Head of caudate nucleus (tissue), 42 donors: ENCODE results near the gene LSM2.

Experiments
- DNase-seq, 42 donors: peaks; one replicate each; pipeline versions ENCODE4 v3.0.0 to v3.0.0-alpha.2; 2020 to 2021; ENCODE audit warnings: mixed read lengths in 7 of 42
- intact Hi-C: fragments of 100-400 bp; cut with DNase I; formaldehyde crosslinking; loops from one replicate; pipeline ENCODE4 v1.15.0; 2022

The LSM2 gene

GRCh38 chr6:31782126-31782855 lies 24.5 kb downstream of the LSM2 start:
- intact Hi-C loops = no loop called here
- DNase-seq = no peak

DNA sequence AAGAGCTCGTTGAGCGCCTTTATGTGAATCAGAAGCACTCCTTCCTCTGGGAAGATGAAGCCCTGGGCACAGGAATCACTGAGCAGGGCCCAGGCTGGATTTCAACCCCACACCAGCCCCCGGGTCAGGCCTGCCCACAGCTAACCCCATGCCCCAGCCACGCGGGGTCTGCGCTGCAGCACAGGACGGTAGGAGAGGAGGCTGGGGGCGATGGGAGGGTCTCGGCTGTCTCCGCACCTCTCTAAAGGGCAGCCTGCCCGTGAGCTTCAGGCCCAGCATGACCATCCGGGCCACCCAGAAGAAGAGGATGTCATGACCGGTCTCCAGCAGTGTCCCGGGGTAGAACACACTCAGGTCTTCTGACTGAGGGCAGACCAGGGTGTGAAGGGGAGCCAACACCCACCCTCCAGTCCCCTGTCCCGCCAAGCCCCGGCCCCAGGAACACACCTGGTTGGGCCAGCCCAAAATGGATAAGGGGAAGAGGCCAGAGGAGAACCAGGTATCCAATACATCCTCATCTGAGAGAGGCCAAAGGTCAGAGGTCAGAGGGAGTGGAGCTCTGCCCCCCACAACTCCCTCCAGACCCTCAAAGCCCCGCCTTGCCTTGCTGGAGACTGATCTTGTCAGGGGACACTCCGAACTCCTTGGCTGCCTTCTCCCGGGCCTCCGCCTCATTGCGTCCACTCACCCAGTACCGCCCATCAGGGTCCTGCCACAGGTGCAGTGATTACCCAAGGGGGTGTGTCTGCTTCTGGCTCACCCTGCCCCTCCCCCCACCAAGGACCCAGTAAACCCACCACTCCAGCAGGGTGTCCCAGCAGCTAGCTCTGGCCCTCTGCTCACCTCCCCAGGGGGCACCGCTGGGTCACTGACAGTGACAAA lies 25.3 kb downstream of the LSM2 start:
- DNase-seq = no peak
- intact Hi-C loops = no loop called here

DNA sequence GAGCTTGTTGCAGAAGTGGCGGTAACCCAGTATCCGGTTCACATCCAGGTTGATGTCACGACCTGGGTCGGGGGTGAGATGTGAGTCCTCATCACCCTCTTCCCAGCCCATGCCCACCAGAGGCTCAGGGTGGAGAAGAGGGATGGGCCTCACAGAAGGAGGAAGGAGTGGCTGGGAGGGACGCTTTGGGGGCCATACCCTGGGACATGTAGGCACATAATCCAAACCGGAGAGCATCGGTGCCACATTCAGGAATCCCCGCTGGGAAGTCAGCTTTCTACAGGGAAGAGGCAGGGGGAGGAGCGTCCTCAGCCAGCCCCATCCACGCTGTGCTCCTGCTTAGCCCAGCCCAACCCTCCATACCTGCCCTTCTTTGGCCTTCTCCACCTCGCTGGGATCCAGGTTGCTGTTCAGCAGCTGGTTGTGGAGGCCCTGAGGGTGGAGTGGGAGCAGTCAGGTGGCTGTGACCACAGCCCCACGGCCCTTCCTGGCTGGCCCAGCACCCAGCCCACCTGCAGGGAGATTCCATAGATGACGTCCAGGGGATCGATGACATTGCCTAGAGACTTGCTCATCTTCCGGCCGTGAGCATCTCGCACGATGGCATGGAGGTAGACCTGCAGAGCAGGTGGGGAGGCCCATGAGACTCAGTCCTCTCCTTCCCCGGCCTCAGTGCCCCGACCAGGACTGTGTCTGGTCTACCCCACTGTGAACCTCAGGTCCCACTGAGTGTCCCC lies 26.1 kb downstream of the LSM2 start:
- DNase-seq = no peak
- intact Hi-C loops = no loop called here

DNA sequence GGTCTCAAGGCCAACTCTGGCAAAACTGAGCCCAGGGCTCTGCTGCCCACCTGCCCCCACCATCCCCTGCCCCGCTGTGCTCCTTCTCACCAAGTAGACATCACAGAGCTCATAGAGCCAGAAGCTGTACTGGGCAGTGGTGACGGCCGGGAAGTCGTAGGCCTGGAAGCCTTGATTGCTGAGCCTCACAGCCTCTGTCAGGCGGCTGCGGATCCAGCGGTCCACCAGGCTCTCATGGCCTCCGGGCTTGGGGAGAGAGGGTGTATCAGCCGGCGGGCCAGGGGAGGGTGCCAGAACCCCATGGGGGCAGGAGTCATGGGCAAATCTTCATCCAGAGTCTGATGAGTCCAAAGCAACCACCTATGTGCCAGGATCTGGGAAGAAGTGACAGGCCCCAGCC lies 26.9 kb downstream of the LSM2 start:
- intact Hi-C loops = no loop called here
- no peak for DNase-seq

- intact Hi-C loops = no loop called here
- no peak for DNase-seq
Observed at GRCh38 chr6:31778999-31779885, 27.5 kb downstream of the LSM2 start.

GRCh38 chr6:31778193-31778592 lies 28.6 kb downstream of the LSM2 start:
- intact Hi-C loops = no loop called here
- DNase-seq = no peak

- intact Hi-C loops = no loop called here
- no peak for DNase-seq
Observed at GRCh38 chr6:31777667-31778050, 29.1 kb downstream of the LSM2 start.

GRCh38 chr6:31776989-31777666 lies 29.6 kb downstream of the LSM2 start, which contains the start of gene VWA7:
Gene VWA7, minus strand, starts transcription at chr6:31777328. Its CDS starts 549 bp downstream, at chr6:31776779.
- intact Hi-C loops = no loop called here
- peak; percentile 44 to 90 (median 71) for DNase-seq

- DNase-seq = peak in 29 of 42 donors; percentile 18 to 73 (median 49)
- intact Hi-C loops = no loop called here
Observed at GRCh38 chr6:31776485-31776988, 30.2 kb downstream of the LSM2 start.

- no peak for DNase-seq
- intact Hi-C loops = no loop called here
Observed at GRCh38 chr6:31775633-31776484, 30.9 kb downstream of the LSM2 start.

GRCh38 chr6:31775184-31775583 lies 31.6 kb downstream of the LSM2 start:
- intact Hi-C loops = no loop called here
- DNase-seq = no peak

DNA sequence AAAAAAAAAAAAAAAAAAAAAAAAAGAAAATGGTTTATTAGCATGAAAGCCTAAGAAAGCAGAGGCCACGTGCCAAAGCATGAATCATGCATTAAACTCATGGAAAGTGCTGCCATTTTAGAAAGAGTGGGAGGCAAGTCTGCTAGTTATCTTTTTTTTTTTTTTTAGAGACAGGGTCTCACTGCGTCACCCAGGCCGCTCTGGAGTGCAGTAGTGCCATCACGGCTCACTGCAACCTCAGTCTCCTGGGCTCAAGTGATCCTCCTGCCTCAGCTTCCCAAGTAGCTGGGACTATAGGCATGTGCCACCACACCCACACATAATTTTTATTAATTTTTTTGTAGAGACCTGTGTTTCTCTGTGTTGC lies 34.8 kb downstream of the LSM2 start:
- intact Hi-C loops = no loop called here
- peak in 16 of 42 donors; percentile 18 to 64 (median 40) for DNase-seq

DNA sequence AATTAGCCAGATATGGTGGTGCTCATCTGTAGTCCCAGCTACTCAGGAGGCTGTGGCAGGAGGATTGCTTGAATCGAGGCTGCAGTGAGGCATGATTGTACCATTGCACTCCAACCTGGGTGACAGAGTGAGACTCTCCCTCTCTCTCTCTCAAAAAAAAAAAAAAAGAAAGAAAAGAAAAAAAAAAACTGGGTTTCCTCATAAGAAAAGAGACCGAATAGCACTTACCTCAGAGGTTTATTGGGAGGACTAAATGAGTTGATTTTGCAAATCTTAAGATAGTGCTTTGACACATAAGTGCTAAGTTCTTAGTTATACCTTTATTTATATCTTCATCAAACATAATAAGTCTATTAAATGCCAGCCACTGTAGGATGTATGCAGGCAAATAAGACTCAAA lies 35.9 kb downstream of the LSM2 start:
- intact Hi-C loops = no loop called here
- no peak for DNase-seq

DNA sequence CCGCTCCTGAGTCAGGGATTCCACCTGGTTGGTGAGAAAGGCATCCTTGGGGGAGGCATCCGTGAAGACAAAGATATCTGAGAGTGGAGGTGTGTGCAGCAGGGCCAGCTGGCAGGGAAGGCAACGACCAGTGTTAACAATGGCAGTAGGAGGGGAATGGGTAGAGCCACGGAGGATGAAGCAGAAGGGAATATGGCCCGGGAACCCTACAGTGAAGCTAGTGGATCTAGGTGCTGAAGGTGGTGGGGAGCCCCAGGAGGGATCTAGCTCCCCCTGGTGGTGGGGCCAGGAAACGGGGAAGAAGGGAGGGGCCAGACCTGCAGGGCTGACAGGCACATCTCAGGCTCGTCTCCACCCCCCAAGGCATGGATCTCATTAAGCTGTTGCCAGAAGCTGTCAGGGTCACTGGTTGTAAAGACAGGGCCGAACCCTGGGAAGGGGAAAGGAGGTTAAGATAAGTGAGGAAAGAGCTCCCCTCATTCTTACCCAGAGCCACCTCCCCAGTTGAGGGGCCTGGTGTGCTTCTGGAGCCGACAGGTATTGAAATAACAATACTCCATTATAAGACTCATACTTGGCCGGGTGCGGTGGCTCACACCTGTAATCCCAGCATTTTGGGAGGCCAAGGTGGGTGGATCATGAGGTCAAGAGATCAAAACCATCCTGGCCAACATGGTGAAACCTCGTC lies 36.9 kb downstream of the LSM2 start:
- intact Hi-C loops = no loop called here

GRCh38 chr6:31768363-31769257 lies 38.2 kb downstream of the LSM2 start:
- DNase-seq = peak in 2 of 42 donors; percentile 16 to 51
- intact Hi-C loops = no loop called here

More for the DNA sequence above, 36.9 kb downstream of the LSM2 start:
- peak in 30 of 42 donors; percentile 21 to 73 (median 40) for DNase-seq
